ENCODE data around the gene GPAT3. TPM values are rescaled to one million over a fixed set of nuclear protein-coding genes. Genes with fewer than 3 reads are reported as not detected.

GPAT3 gene
- total RNA-seq, 4 donors from 2014 or later: 3.7 to 7.5 (median 5.4) TPM

DNA sequence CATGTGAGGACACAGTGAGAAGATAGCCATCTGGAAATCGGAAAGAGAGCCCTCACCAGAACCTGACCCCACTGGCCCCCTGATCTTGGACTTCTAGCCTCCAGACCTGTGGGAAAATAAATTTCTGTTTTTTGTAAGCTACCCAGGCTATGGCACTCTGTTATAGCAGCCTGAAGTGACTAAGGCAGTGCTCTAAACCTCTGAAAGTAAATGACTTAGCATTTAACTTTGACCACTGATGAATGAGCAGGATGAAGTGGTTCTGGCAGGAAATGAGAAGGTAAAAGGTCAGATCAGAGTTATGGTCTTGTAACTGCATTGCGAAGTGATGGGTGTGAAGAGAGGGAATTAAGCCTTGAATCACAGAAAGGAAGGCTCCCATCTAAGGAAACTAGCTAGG is 17.0 kb downstream of the GPAT3 start:
- intact Hi-C loops (cut with DNase I): no loop called here
- H3K27ac ChIP-seq (replicated peaks in 1 of 4): no peak overlapping the region

DNA sequence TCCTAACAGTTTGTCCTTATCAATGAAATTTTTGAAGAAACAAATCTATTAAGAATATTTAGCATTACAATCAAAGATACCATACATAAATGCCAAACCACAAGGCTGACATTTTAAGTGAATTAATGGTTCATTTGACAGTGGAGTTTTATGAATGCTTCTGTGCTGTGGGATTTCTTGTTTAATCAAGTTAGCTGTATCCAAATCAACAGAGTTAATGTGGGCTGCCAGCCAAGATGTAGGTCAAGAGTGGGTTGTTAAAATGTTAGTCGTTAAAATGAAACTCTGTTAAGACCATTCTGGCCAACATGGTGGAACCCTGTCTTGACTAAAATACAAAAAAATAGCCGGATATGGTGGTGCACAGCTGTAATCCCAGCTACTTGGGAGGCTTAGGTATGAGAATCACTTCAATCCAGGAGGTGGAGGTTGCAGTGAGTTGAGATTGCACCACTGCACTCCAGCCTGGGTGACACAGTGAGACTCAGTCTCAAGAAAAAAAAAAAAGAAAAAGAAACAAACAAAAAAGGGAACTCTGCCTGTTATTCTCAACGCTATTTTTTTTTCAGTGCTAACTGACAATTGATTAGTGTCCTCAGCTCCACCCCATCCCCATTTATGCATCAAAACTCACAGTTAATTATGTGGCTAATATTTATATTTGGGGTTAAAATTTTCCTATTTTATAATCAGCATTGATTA is 20.2 kb downstream of the GPAT3 start:
- no peak for DNase-seq (ENCODE audit: extremely low spot score)
- 53% methylated on average over 3 of the region's 3 CpGs for WGBS
- Histone ChIP-seq H3K9me3 (no peaks in the 10 kb centered on the region), H3K27me3 (no peaks in the 10 kb centered on the region), H3K4me3 (no peak overlapping the region), H3K36me3 (no peaks in the 10 kb centered on the region), H3K27ac (replicated peaks in 1 of 4) (no peak overlapping the region), H3K4me1 (peaks cover 0 to 14% (median 0%) of the 10 kb centered on the region in 4 donors)
- intact Hi-C loops (cut with DNase I): no loop called here
- TF ChIP-seq EP300 (IDR thresholded peaks at IDR 0.05) (no peak), POLR2A (IDR thresholded peaks at IDR 0.05; ENCODE audit: low read depth) (no peak), POLR2AphosphoS5 (IDR thresholded peaks at IDR 0.05) (no peak)
- TF ChIP-seq, protein P1, sequence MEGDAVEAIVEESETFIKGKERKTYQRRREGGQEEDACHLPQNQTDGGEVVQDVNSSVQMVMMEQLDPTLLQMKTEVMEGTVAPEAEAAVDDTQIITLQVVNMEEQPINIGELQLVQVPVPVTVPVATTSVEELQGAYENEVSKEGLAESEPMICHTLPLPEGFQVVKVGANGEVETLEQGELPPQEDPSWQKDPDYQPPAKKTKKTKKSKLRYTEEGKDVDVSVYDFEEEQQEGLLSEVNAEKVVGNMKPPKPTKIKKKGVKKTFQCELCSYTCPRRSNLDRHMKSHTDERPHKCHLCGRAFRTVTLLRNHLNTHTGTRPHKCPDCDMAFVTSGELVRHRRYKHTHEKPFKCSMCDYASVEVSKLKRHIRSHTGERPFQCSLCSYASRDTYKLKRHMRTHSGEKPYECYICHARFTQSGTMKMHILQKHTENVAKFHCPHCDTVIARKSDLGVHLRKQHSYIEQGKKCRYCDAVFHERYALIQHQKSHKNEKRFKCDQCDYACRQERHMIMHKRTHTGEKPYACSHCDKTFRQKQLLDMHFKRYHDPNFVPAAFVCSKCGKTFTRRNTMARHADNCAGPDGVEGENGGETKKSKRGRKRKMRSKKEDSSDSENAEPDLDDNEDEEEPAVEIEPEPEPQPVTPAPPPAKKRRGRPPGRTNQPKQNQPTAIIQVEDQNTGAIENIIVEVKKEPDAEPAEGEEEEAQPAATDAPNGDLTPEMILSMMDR (IDR thresholded peaks at IDR 0.05): no peak

More for the DNA sequence above, 17.0 kb downstream of the GPAT3 start:
- no peak for DNase-seq (ENCODE audit: extremely low spot score)
- Histone ChIP-seq H3K4me1 (peaks cover 4 to 13% (median 6%) of the 10 kb centered on the region in 4 donors), H3K9me3 (no peaks in the 10 kb centered on the region), H3K4me3 (no peak overlapping the region), H3K27me3 (no peaks in the 10 kb centered on the region), H3K36me3 (no peaks in the 10 kb centered on the region)
- TF ChIP-seq EP300 (IDR thresholded peaks at IDR 0.05) (no peak), POLR2A (IDR thresholded peaks at IDR 0.05; ENCODE audit: low read depth) (no peak), POLR2AphosphoS5 (IDR thresholded peaks at IDR 0.05) (no peak)
- TF ChIP-seq, protein P1 (IDR thresholded peaks at IDR 0.05): no peak
- WGBS: 55% methylated on average over 2 of the region's 2 CpGs

DNA sequence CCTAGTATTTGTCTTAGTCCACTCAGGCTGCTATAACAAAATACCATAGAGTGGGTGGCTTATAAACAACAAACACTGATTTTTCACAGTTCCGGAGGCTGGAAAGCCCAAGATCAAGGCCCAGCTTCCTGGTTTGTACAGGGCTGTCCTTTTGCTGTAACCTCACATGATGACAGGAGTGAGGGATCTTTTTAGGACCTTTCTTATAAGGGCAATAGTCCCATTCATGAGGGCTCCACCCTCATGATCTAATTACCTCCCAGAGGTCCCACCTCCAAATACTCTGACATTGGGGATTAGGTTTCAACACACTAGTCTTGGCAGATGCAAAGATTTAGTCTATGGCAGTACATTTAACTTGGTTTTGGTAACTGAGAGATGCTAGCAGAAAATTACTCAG is 20.9 kb downstream of the GPAT3 start:
- Histone ChIP-seq H3K27me3 (no peaks in the 10 kb centered on the region), H3K27ac (replicated peaks in 1 of 4) (no peak overlapping the region), H3K9me3 (no peaks in the 10 kb centered on the region), H3K36me3 (no peaks in the 10 kb centered on the region), H3K4me3 (no peak overlapping the region), H3K4me1 (peaks cover 0 to 14% (median 0%) of the 10 kb centered on the region in 4 donors)
- intact Hi-C loops (cut with DNase I): no loop called here
- 87% methylated on average over 1 of the region's 1 CpG for WGBS
- no peak for TF ChIP-seq POLR2AphosphoS5 (IDR thresholded peaks at IDR 0.05)
- TF ChIP-seq, protein P1 (IDR thresholded peaks at IDR 0.05): no peak
- no peak for TF ChIP-seq POLR2A (IDR thresholded peaks at IDR 0.05; ENCODE audit: low read depth)
- no peak for DNase-seq (ENCODE audit: extremely low spot score)

DNA sequence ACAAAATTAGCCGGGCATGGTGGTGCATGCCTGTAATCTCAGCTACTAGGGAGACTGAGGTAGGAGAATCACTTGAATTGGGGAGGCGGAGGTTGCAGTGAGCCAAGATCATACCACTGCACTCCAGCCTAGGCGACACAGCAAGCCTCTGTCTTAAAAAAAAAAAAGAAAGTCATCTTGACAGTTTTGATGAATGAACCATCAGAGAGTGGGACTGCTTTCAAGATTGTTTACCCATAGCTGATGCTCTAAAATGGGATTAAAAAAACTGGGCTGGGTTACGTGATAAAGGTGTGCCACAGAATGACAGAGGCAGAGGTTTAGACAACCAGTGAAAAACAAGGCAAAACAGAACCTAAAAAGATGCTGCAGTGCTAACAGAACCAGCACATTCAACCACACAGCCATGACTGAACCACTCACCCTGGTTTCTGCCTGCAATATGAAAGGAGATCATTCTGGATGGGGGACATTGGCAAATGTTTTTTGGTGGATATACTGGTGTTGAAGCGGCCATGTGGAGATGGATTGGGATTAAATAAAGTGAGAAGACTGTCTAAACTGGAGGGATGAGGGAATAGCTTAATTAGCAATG is 22.2 kb downstream of the GPAT3 start:
- 92% methylated on average over 5 of the region's 5 CpGs for WGBS
- intact Hi-C loops (cut with DNase I): no loop called here
- no peak overlapping the region for H3K4me3 ChIP-seq
- TF ChIP-seq EP300 (IDR thresholded peaks at IDR 0.05) (no peak), POLR2A (IDR thresholded peaks at IDR 0.05; ENCODE audit: low read depth) (no peak)
- no peak for DNase-seq (ENCODE audit: extremely low spot score)
- H3K27ac ChIP-seq (replicated peaks in 1 of 4): no peak overlapping the region
- H3K9me3 ChIP-seq: no peaks in the 10 kb centered on the region
- H3K4me1 ChIP-seq: peaks cover 0 to 7% (median 0%) of the 10 kb centered on the region in 4 donors
- H3K27me3 ChIP-seq: no peaks in the 10 kb centered on the region
- no peaks in the 10 kb centered on the region for H3K36me3 ChIP-seq

DNA sequence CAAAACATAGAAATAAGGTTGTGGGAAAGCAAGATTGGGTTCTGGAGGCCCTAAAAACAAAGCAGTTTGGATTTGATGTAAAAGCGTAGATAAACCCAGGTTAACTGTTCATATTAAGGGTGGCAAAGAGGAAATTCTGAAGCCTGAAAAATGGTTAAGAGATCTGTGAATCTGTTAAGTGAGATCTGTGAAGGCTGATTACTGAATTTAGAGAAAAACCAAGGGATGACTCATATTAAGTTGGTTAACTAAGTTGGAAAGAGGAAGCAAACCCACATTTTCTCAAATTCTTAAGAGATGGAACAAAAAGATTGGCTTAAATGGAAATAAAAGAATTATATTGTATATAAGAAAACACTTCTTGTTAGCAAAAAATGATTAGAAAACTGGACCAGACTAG is 22.8 kb downstream of the GPAT3 start:
- no peak for TF ChIP-seq EP300 (IDR thresholded peaks at IDR 0.05)
- TF ChIP-seq, protein P1 (IDR thresholded peaks at IDR 0.05): no peak
- TF ChIP-seq POLR2AphosphoS5 (IDR thresholded peaks at IDR 0.05): no peak
- no peak for TF ChIP-seq POLR2A (IDR thresholded peaks at IDR 0.05; ENCODE audit: low read depth)
- WGBS: 0% methylated on average over 1 of the region's 1 CpG
- Histone ChIP-seq H3K4me1 (peaks cover 0 to 7% (median 0%) of the 10 kb centered on the region in 4 donors), H3K27ac (replicated peaks in 1 of 4) (no peak overlapping the region), H3K9me3 (no peaks in the 10 kb centered on the region), H3K36me3 (no peaks in the 10 kb centered on the region), H3K4me3 (no peak overlapping the region), H3K27me3 (no peaks in the 10 kb centered on the region)
- no peak for DNase-seq (ENCODE audit: extremely low spot score)
- intact Hi-C loops (cut with DNase I): no loop called here

Measured in esophagus muscularis mucosa (tissue), 4 donors.